NCI-H774 (cell line): ENCODE data around the gene IP6K1.
"Not testable (repeated sequence)": the region's sequence is repeated elsewhere in the genome, so short reads cannot be mapped to it uniquely, and the experiment has no call there.

Experiments used
- DNase-seq: peaks from one replicate; lab custom pipeline; 2025; lab: John Stamatoyannopoulos, UW

The IP6K1 gene

GRCh38 chr3:49786357-49787181 lies at the start of gene IP6K1:
Gene IP6K1 (minus strand): TSS chr3:49786542. CDS start chr3:49748040, 38,502 bp downstream.
- DNase-seq, result peak; percentile 94

GRCh38 chr3:49831341-49831740 lies 45.0 kb upstream of the IP6K1 start:
- no peak for DNase-seq

GRCh38 chr3:49826016-49826415 lies 39.7 kb upstream of the IP6K1 start:
- no peak for DNase-seq

- DNase-seq, result not testable (repeated sequence)
Observed at GRCh38 chr3:49823131-49823530, 36.8 kb upstream of the IP6K1 start.

- no peak for DNase-seq
Observed at GRCh38 chr3:49813497-49814174, 27.3 kb upstream of the IP6K1 start, which contains the start of gene UBA7. Gene UBA7 (minus strand): TSS chr3:49813953. CDS start chr3:49813787, 166 bp downstream.

GRCh38 chr3:49812916-49813496 lies 26.7 kb upstream of the IP6K1 start:
- DNase-seq, result no peak

GRCh38 chr3:49807431-49808114 lies 21.2 kb upstream of the IP6K1 start:
- DNase-seq, result no peak

GRCh38 chr3:49806850-49807249 lies 20.5 kb upstream of the IP6K1 start:
- no peak for DNase-seq

- DNase-seq, result no peak
Observed at GRCh38 chr3:49805897-49806701, 19.8 kb upstream of the IP6K1 start.

- DNase-seq, result no peak
Observed at GRCh38 chr3:49805367-49805782, 19.0 kb upstream of the IP6K1 start.

GRCh38 chr3:49804141-49805041 lies 18.0 kb upstream of the IP6K1 start:
- DNase-seq, result no peak

- no peak for DNase-seq
Observed at GRCh38 chr3:49803465-49804140, 17.3 kb upstream of the IP6K1 start.

GRCh38 chr3:49802719-49803464 lies 16.6 kb upstream of the IP6K1 start, which contains the start of gene INKA1:
Gene INKA1 (plus strand): TSS chr3:49803261. CDS start chr3:49803393, 132 bp downstream.
- peak; percentile 52 for DNase-seq

GRCh38 chr3:49801160-49801559 lies 14.8 kb upstream of the IP6K1 start:
- no peak for DNase-seq

- no peak for DNase-seq
Observed at GRCh38 chr3:49799761-49800160, 13.4 kb upstream of the IP6K1 start, which contains the start of gene CDHR4. Gene CDHR4 (minus strand): TSS chr3:49799873. CDS start chr3:49799812, 61 bp downstream.

GRCh38 chr3:49799105-49799504 lies 12.8 kb upstream of the IP6K1 start:
- DNase-seq, result no peak

- DNase-seq, result no peak
Observed at GRCh38 chr3:49794926-49795905, 8.9 kb upstream of the IP6K1 start.

GRCh38 chr3:49794431-49794830 lies 8.1 kb upstream of the IP6K1 start:
- DNase-seq, result no peak
